SW480 (cell line): ENCODE results near the gene ADRB2.
A peak's percentile ranks its signal among the peaks of the same experiment; 100 is the strongest.
"Not testable (repeated sequence)": the region's sequence is repeated elsewhere in the genome, so short reads cannot be mapped to it uniquely, and the experiment has no call there.

Experiments
- DNase-seq: peaks from one replicate; pipeline ENCODE4 v3.0.0-alpha.2; 2016; ENCODE audit warnings: low spot score

Gene ADRB2

DNA sequence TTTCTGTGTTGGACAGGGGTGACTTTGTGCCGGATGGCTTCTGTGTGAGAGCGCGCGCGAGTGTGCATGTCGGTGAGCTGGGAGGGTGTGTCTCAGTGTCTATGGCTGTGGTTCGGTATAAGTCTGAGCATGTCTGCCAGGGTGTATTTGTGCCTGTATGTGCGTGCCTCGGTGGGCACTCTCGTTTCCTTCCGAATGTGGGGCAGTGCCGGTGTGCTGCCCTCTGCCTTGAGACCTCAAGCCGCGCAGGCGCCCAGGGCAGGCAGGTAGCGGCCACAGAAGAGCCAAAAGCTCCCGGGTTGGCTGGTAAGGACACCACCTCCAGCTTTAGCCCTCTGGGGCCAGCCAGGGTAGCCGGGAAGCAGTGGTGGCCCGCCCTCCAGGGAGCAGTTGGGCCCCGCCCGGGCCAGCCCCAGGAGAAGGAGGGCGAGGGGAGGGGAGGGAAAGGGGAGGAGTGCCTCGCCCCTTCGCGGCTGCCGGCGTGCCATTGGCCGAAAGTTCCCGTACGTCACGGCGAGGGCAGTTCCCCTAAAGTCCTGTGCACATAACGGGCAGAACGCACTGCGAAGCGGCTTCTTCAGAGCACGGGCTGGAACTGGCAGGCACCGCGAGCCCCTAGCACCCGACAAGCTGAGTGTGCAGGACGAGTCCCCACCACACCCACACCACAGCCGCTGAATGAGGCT lies at the start of gene ADRB2:
TSS of gene ADRB2 (plus strand) at position 559 of the 686 bp plus-strand sequence. CDS start 221 bp downstream, outside the sequence.
- DNase-seq, result peak; percentile 96

DNA sequence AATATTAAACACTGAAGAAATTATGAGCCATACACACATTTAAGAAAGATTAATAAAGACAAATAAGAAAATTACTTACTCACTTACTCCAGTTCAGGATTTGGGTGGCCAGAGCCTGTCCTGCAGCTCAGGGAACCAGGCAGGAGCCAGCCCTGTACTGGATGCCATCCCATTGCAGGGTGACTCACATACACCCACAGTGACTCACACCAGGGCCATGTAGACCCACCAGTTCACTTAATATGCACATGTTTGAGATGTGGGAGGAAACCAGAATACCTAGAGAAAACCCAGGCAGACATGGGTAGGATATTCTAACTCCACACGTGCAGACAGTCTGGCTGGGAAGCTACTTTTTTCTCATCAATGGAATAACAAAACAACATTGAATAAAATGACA lies 49.6 kb upstream of the ADRB2 start:
- DNase-seq, result peak; percentile 85

DNA sequence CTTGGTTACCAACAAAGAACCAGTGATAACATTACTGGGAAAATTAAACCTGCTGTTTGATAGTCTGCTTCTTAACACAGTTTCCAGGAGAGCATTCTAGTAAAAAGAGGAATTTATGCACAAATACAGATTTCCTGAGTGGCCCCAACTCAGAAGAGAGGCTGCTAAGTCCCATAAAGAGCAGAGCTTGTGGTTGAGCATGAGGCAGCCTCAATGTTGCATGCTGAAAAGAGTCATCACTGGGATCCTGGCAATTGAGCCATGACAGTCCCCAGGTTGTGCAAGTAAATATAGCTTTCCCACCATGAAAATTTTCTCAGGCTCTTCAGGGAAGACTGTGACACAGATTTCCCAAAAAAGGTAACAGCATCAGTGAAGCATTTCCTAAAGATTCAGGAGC lies 47.5 kb upstream of the ADRB2 start:
- DNase-seq, result no peak

DNA sequence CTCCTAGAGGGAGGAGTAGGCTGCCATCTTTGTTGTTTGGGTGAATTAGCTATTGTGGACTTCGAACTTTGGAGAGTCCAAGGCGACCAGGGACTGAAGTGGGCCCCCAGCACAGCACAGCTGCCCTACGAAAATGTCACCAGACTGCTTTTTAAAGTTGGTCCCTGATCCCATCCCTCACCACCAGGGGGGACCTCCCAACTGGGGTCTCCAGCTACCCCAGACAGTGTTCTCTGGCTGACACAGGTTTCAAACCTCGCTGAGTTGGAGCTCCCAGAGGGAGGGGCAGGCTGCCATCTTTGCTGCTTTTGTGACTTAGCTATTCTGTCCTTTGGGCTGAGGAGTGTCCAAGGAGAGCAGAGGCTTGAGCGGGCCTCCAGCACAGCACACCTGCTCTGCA lies 45.7 kb upstream of the ADRB2 start:
- DNase-seq, result no peak

DNA sequence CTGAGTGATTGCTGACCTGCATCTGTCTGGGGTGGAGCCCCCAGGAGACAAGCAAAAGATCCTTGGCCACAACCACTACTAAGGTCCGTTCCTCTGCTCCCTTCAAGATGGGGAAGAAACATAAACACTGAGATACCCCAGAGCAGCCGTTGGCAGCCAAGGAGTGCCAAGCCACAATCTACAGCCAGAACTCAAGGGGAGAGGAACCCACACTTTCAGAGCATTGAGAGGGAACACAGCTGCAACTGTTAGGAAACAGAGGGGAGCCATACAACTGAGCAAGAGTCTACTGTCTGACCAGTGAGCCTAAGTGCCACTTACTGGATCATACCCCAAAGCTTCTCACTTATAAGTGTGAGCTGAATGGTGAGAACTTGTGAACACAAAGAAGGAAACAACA lies 44.6 kb upstream of the ADRB2 start:
- DNase-seq, result no peak

DNA sequence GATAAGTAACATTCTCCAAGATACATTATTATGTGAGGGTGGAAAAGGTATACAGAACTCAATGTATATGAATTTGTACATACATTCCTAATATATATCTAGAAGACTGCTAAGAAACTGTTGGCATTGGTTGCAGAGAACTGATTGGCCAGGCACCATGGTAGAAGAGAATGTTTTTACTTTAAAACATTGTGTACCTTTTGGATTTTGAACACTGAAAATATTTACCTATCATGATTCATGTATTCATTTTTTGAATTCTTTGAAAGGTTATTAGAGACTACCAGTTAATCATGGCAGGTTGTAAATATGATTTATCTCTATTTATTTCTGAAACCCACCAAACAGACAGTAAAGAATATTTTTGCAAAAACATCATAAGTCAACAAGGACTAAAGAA lies 41.2 kb upstream of the ADRB2 start:
- DNase-seq, result no peak

DNA sequence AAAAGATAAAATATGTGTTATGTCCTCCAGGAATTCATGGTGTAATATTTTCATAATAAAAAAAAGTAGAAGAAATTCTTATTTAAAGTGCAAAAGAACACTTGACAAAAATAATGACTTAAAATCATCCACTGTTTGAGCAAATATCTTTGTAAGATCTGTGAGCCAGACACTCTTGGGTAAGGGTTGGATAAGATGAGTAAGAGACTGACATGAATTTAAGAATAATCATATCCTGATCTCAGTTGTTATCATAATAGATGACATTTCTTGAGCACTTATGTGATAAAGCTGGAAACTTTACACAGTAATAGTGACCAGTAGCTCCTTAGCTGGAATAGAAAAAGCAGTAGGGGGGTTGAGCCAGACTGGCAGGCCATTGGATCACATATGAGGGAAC lies 40.0 kb upstream of the ADRB2 start:
- DNase-seq, result no peak

DNA sequence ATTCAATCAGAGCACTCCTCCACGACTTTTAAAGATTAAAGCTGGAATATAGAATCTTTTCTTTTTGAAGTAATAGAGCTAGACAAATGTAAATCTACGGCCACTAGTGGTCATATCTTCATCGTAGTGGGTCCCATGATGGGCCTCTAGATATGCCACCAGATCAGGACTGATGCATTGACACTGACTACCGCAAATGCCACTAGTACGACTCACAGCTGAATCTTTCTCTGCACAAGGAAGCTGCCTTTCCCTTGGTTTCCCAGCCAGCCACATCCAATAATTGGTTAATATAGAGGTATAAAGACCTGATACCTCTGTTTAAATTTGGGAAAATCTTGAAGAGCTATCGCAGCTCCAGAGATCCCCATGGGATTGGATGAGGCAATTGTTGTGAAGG lies 37.8 kb upstream of the ADRB2 start:
- peak; percentile 7 for DNase-seq

DNA sequence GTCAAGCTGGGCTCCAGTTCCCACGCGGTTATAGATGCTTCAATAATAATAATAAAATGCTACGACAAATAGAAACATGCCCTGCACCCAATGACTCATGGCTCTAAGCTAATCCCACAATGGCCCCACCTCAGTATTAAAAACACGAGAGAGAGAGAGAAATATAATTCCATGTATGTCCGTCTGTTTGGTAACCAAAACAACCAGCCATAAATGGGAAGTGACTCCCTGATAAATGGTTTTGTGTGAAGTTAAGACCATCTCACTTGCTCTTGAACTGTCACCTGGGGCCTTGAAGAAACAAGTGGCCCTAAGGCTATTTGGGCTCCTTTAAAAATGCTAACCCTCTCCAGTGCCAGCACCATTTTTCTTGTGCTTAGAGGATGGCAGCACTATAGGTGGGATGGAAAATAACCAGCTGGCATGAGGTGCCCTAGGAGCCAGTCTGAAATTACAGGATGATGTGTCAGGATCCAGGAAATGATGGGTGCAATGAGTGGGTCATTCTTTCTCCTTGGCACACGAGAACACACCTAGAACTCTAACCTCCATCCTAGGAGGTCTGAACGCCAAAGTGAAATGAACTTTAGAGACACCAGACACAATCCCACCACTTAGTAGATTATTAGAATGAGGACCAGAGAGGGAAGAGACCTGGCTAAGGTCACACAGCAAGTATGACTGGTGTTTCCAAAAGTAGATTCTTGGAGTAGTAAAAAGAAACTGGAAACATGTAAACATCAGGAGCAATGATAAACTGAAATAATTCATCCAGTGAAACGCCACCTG lies 35.7 kb upstream of the ADRB2 start:
- peak; percentile 7 for DNase-seq

DNA sequence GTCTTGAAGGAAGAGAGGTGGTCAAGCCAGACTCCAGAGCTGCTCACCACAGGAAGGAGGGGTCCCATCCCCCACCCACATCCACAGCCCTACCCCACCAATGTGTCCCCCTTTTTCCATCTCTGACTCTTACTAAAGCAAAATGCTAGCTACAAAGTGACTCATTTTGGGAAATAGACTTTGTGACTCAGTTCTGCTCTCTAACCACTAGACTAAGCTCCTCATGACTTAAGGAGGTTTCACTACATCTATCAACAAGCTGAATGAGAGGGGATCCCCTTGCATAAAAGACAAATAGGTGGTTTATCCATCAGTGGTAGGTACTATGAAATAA lies 35.1 kb upstream of the ADRB2 start:
- DNase-seq, result no peak

DNA sequence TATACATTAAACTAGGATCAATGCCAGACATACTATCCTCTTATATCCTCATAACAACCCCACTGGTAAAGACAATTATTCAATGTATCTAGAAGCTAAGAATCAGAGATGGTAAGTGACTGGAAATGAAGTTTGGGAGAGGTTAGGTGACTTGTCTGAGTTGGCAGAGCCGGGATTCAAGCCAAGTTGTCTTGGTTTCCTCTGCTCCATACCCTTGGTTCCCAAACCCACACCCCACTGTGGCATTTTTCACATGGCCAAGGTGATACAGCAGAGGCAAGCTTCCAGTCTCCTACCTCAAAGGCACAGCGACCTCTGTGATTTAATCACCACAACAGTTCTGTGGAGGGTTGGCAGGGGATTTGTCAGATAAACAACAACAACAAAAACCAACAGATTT lies 34.7 kb upstream of the ADRB2 start:
- no peak for DNase-seq

DNA sequence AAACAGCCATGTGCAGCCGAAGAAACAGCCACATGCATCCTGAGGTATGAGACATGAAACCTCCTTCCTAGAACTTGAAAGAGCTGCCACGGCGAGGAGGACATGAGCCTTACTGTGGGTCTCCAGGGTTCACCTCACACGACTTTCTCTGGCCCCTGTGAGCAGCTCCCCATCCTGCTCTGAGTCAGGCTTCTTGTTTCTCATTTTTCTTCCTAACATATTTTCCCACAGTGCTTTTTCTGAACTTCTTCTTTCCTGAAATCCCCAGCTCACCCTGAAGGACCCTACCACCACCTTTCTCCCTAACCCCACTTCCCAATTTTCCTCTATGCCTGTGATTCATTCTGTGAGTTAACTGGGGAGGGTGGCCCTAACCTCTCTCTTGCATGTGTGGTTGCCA lies 33.7 kb upstream of the ADRB2 start:
- no peak for DNase-seq

DNA sequence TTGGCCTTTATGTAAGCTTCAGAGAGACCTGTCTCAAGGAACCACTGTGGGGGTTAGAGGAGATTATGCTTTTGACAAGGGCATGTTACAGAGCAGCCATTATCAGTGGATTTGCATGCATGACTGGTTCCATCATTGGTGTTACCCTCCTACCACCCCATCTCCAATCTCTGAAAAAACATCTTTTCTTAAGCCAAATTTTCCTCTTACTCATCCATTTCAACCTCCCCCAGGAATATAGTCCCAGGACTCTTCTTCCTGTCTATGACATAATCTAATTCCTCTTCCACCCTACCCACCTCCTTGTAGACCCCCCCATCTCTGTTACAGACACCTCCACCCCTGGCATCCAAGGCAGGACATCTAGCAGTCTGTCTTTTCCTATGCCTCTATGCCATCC lies 33.1 kb upstream of the ADRB2 start:
- DNase-seq, result no peak

DNA sequence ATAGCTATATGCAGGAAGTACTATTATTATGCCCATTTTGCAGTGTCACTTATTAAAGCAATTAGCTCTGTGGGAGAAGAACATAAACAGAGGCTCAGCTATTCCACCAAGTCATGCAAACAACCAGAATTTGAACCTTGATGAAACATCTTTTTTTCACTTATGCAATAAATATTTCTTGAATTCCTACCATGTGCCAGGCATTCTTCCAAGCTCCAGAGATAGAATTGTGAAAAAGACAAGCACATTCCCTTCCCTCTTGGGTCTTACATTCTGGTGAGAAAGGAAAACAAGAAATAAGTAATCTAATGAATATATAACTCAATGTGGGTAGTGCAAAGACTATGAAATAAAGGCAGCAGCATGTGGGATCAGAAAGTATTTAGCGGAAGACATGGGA lies 32.1 kb upstream of the ADRB2 start:
- DNase-seq, result no peak

DNA sequence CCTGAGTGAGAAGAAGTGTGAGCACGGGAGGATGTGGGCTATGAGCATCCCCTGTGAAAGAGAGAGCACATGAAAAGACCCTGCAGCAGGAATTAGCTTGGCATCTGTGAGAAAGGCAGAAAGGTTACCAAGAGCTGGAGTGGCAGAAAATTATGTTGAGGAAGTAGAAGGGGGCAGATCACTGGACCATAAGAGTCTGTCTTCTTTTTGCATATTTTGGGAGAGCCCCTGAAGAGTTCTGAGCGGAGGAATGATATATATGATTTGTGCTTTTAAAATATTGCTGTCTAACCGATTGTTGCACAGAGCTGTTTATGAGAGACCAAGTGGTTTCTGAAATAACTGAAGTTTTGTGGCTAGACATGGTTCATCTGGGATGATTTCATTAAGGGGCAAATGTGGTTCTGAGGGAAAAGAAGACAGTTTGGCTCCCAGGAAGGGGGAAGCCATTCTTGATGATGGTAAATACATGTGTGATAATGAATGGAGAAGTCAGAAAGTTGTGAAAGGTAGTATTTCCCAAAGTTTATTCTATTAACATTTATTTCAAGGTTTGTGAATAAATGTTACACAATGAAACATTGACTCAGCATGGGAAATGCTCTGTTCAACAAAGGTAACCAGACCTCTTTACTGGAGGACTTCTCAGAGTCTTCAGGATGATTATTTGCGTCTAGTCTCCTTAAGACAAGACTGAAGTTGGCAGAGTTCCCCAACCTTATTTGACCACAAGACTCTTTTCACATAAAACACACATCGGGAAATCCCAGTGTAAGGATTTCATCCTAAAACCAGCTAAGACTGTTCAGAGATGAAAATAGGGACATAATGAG lies 31.5 kb upstream of the ADRB2 start:
- no peak for DNase-seq

DNA sequence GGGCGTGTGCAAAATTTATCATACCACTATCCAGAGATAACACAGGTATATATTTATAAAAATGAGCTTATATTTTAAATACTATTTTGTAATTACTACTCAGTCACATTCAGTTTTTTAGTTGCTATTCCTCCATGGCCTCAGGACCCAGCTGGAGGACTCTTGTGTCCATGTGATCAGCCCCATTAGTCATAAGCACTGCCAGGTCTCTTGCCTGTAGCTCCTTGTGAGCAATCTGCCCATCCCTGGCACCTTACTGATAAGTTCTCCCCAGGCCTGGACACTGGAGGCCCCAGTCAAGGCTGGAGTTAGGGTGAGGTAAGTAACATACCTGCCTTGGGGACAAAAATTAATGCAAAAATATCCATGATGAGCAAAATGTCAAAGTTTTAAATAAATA lies 29.5 kb upstream of the ADRB2 start:
- no peak for DNase-seq

DNA sequence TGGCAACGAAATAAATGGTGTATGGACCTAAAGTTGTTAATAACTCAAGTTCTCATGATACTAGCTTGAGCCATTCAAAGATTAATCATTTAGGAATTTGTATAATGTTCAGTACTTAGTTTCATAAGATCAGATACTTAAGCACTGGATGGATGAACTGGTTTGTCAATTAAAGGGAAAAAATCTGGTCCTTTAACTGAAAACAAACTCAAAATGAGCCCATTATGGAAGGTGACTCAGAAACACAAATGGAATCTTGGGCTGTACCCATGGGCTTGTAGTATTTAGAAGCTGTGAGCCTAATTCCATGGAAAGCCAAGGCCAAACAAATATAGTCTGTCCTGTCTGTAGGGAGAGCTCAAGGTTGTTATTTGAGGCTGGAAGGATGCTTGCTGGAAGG lies 27.6 kb upstream of the ADRB2 start:
- DNase-seq, result no peak

DNA sequence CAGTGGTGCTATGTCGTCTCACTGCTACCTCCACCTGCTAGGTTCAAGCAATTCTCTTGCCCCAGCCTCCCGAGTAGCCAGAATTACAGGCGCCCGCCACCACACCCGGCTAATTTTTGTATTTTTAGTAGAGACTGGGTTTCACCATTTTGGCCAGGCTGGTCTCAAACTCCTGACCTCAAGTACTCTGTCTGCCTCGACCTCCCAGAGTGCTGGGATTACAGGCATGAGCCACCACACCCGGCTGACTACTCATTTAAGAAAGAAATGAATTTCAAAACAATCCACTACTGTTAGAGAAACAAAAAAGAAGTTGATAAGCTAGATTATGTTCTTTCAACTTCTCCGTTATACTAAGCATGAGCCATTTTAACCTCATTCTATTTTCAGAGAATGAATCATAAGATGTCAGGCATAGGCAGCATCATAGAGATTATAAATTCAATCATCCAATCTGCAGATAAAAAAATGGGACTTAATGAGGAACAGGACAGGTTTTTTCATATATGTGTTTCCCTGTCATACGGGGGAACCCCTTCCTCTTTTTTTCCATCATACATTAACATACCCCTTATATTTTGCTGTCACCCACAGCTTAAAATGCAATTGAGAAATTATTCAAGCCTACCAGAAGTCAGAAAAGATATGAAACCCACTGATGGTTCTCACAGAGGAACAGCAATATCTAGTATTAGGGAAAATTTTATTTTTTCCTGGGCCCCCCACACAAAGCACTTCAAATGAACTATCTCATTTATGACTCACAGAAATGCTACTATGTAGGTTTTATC lies 26.5 kb upstream of the ADRB2 start:
- no peak for DNase-seq

DNA sequence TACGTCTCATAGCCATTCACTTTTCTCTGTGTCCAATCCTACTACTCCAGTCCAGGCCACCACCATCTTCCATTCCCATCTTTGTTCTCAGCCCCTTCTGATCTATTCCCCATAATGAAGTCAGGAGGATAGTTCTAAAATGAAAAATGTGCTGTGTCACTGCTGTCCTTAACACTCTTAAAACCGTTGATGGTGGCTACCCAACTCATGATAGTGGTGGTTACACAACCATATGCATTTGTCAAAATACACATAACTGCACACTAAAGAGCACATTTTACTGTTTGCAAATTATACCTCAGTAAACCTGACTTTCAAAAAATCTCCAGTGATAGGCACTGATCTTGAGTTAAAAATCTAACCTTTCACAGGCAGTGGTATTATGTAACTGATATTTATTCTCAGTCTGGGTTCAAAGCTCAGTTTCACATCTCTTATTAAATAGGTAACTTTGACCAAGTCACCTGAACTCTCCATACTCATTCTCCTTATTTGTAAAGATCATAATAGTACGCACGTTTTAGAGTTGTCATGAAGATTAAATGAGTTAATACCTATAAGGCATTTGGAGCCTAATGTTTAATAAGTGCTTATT lies 24.6 kb upstream of the ADRB2 start:
- no peak for DNase-seq

DNA sequence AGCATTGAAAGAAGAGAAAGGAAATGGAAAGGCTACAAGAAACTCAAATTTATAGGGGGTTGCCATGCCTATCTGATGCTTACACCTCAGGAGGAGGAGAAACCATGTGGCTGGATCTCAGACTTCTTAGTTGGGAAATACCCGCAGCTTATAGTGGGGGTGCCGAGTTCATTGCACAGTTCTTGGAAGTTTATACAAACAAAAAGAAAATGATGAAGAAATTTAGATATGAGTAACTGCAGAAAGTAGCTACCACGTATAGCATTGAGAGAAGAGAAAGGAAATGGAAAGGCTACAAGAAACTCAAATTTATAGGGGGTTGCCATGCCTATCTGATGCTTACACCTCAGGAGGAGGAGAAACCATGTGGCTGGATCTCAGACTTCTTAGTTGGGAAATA lies 23.0 kb upstream of the ADRB2 start:
- not testable (repeated sequence) for DNase-seq

DNA sequence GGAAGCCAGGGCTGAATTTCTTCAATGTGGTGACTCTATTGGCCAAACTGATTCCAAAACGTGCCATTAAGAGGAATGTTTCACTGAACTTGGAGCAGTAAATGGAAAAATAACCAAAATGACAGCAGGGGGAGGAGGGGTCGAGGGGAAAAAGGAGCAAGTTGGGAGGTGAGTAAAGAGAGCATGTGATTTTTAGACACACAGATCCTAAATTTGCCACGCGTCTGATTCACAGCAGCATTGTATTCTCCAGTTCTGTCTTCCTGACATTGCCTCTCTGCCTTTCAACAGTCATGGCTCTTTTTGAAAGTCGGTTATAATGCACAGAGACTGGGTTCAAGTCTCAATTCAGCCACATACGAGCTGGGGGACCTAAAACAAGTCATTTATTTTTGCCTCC lies 22.0 kb upstream of the ADRB2 start:
- no peak for DNase-seq
